ENCODE results near the gene VPS13D.

GRCh38 chr1:12537294-12537693 is 307.5 kb downstream of the VPS13D start:
- TF ChIP-seq CTCF (IDR thresholded peaks at IDR 0.05) (no peak), POLR2A (IDR thresholded peaks at IDR 0.05) (no peak)

Measured in Peyer's patch (tissue), 4 donors.